ENCODE results near the gene AP2A2.

- no peak for TF ChIP-seq POLR2A (IDR thresholded peaks at IDR 0.05)
- no peak for TF ChIP-seq CTCF (IDR thresholded peaks at IDR 0.05)
Measured at GRCh38 chr11:907668-908067, 18.0 kb upstream of the AP2A2 start.
